ENCODE data around the gene DUS2. TPM values are rescaled to one million over a fixed set of nuclear protein-coding genes. Genes with fewer than 3 reads are reported as not detected.

Gene DUS2
- total RNA-seq, 1 experiment from 2014 or later: 27.3 TPM

DNA sequence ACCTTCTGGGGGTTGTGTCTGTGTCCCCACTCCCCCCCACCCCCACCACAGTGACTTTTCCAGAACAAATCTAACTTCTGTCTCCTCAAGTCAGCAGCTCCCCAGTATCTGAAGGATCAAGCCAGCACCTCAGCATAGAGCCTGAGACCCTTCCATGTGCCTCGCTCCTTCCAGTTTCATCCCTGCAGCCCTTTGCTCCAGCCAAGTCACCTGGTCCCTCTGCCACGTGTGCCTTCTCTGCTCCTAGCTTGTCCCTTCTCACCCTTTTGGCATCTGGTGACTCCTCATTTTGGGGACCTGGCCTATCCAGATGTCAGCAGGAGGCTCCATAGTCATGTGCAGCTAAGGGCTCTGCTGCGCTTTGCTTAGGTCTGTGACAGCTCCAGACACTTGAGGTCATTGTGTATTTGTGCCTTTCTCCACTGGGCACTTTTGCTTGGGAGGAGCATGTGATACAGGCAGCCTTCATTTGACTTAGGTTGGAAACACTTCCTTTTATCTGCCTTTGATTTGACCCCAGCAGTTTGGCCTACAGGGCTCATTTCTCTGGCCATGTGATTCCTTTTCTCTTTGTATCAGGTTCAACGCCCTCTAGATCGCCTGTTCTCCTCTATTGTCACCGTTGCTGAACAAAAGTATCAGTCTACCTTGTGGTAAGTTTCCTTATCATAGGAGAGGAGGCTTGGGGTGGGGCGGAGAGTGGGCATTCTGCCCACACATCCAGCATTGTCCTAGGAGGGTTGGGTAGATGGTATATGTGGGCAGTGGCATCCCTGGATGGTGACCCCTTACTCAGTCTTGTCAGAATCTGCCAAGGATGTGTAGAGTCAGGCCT, 55.0 kb downstream of the DUS2 start:
- Histone ChIP-seq H3K36me3 (ENCODE audit: control insufficient read depth in 1 of 2, insufficient read depth in 2 of 2, low read length in 2 of 2) (peaks cover 7 to 27% of the 10 kb centered on the region in 2 experiments; a peak in 3 of 4 replicates), H3K27me3 (ENCODE audit: insufficient read depth, low read length) (no peaks in the 10 kb centered on the region), H3K9me3 (ENCODE audit: control insufficient read depth in 1 of 2, insufficient read depth in 1 of 2, low read depth in 1 of 2, low read length in 2 of 2) (no peaks in the 10 kb centered on the region), H4K20me1 (ENCODE audit: insufficient read depth) (no peaks in the 10 kb centered on the region), H3K79me2 (ENCODE audit: insufficient read depth, low read length) (no peaks in the 10 kb centered on the region), H3K9ac (ENCODE audit: low read length) (no peak overlapping the region), H3K9me2 (ENCODE audit: insufficient read depth) (no peaks in the 10 kb centered on the region), H3K27ac (ENCODE audit: low read depth, low read length) (no peak overlapping the region), H3K4me2 (ENCODE audit: low read length) (no peak overlapping the region), H3K4me1 (ENCODE audit: control insufficient read depth in 1 of 2, insufficient read depth in 2 of 2, low read length in 2 of 2) (no peaks in the 10 kb centered on the region), H3K4me3 (replicated peaks in 1 of 2; ENCODE audit: low read depth in 1 of 2, low read length in 2 of 2) (no peak overlapping the region), H2AFZ (ENCODE audit: low read depth, low read length, poor library complexity, severe bottlenecking) (no peak overlapping the region)
- BruUV-seq (replicated peaks): no TSS peak
- RAD21 ChIA-PET (ENCODE audit: low non-redundant PET in 1 of 2, low total read pairs in 2 of 2, uncharacterized antibody in 2 of 2, unreplicated experiment in 2 of 2): no interaction called here
- TF ChIP-seq, protein P1, sequence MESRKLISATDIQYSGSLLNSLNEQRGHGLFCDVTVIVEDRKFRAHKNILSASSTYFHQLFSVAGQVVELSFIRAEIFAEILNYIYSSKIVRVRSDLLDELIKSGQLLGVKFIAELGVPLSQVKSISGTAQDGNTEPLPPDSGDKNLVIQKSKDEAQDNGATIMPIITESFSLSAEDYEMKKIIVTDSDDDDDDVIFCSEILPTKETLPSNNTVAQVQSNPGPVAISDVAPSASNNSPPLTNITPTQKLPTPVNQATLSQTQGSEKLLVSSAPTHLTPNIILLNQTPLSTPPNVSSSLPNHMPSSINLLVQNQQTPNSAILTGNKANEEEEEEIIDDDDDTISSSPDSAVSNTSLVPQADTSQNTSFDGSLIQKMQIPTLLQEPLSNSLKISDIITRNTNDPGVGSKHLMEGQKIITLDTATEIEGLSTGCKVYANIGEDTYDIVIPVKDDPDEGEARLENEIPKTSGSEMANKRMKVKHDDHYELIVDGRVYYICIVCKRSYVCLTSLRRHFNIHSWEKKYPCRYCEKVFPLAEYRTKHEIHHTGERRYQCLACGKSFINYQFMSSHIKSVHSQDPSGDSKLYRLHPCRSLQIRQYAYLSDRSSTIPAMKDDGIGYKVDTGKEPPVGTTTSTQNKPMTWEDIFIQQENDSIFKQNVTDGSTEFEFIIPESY (IDR thresholded peaks at IDR 0.05; ENCODE audit: extremely low read depth, insufficient replicate concordance, low read length): no peak
- TF ChIP-seq TCF7L2 (IDR thresholded peaks at IDR 0.05; ENCODE audit: borderline replicate concordance, extremely low read depth, insufficient read depth, insufficient read length): no peak
- TF ChIP-seq ZFX (IDR thresholded peaks at IDR 0.05): no peak
- TF ChIP-seq RAD21 (IDR thresholded peaks at IDR 0.05; ENCODE audit: low read depth): no peak
- TF ChIP-seq EZH2 (IDR thresholded peaks at IDR 0.05): no peak
- TF ChIP-seq POLR2A (IDR thresholded peaks at IDR 0.05; ENCODE audit: borderline replicate concordance, extremely low read depth, insufficient read depth, insufficient read length): no peak
- TF ChIP-seq SIN3A (IDR thresholded peaks at IDR 0.05; ENCODE audit: low read depth): no peak
- TF ChIP-seq FOSL1 (IDR thresholded peaks at IDR 0.05; ENCODE audit: low read depth): no peak
- TF ChIP-seq, protein P2, sequence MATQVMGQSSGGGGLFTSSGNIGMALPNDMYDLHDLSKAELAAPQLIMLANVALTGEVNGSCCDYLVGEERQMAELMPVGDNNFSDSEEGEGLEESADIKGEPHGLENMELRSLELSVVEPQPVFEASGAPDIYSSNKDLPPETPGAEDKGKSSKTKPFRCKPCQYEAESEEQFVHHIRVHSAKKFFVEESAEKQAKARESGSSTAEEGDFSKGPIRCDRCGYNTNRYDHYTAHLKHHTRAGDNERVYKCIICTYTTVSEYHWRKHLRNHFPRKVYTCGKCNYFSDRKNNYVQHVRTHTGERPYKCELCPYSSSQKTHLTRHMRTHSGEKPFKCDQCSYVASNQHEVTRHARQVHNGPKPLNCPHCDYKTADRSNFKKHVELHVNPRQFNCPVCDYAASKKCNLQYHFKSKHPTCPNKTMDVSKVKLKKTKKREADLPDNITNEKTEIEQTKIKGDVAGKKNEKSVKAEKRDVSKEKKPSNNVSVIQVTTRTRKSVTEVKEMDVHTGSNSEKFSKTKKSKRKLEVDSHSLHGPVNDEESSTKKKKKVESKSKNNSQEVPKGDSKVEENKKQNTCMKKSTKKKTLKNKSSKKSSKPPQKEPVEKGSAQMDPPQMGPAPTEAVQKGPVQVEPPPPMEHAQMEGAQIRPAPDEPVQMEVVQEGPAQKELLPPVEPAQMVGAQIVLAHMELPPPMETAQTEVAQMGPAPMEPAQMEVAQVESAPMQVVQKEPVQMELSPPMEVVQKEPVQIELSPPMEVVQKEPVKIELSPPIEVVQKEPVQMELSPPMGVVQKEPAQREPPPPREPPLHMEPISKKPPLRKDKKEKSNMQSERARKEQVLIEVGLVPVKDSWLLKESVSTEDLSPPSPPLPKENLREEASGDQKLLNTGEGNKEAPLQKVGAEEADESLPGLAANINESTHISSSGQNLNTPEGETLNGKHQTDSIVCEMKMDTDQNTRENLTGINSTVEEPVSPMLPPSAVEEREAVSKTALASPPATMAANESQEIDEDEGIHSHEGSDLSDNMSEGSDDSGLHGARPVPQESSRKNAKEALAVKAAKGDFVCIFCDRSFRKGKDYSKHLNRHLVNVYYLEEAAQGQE (IDR thresholded peaks at IDR 0.05; ENCODE audit: low read depth): no peak
- POLR2A ChIA-PET: no interaction called here
- intact Hi-C loops (cut with micrococcal nuclease): no loop called here
- CTCF ChIA-PET: no interaction called here
- no peak for DNase-seq (ENCODE audit: low read depth, low spot score)
- no peak for ATAC-seq

Data from HCT116 (cell line).